ENCODE results near the gene IL17RC. TPM values are rescaled to one million over a fixed set of nuclear protein-coding genes. Genes with fewer than 3 reads are reported as not detected.

IL17RC gene
- total RNA-seq, 1 experiment from 2014 or later, result 17.6 TPM

- intact Hi-C loops (cut with micrococcal nuclease), result loop anchor here (5.0 to 10.0 kb wide), 3 partner anchors 232 to 447 kb away; no protein-coding TSS in a partner anchor
- CTCF ChIA-PET, result no interaction called here
Measured at GRCh38 chr3:9949626-9950025, 32.7 kb downstream of the IL17RC start.

GRCh38 chr3:9951126-9951525, 34.2 kb downstream of the IL17RC start:
- ATAC-seq (no peak), DNase-seq (ENCODE audit: low read depth, low spot score) (no peak)
- Histone ChIP-seq H2AFZ (ENCODE audit: low read depth, low read length, poor library complexity, severe bottlenecking) (no peak overlapping the region), H4K20me1 (ENCODE audit: insufficient read depth) (no peaks in the 10 kb centered on the region), H3K9me2 (ENCODE audit: insufficient read depth) (no peaks in the 10 kb centered on the region), H3K27ac (ENCODE audit: low read depth, low read length) (no peak overlapping the region), H3K4me2 (ENCODE audit: low read length) (no peak overlapping the region), H3K27me3 (ENCODE audit: insufficient read depth, low read length) (no peaks in the 10 kb centered on the region), H3K79me2 (ENCODE audit: insufficient read depth, low read length) (peaks cover 6% of the 10 kb centered on the region; the same call in 1 of the 2 replicates), H3K9me3 (ENCODE audit: control insufficient read depth in 1 of 2, insufficient read depth in 1 of 2, low read depth in 1 of 2, low read length in 2 of 2) (no peaks in the 10 kb centered on the region), H3K36me3 (ENCODE audit: control insufficient read depth in 1 of 2, insufficient read depth in 2 of 2, low read length in 2 of 2) (peaks cover 0 to 6% of the 10 kb centered on the region in 2 experiments; a peak in 1 of 4 replicates), H3K4me1 (ENCODE audit: control insufficient read depth in 1 of 2, insufficient read depth in 2 of 2, low read length in 2 of 2) (peaks cover 17 to 33% of the 10 kb centered on the region in 2 experiments), H3K4me3 (replicated peaks in 1 of 2; ENCODE audit: low read depth in 1 of 2, low read length in 2 of 2) (no peak overlapping the region), H3K9ac (ENCODE audit: low read length) (no peak overlapping the region)
- BruUV-seq (replicated peaks), result no TSS peak
- RAD21 ChIA-PET (ENCODE audit: low non-redundant PET in 1 of 2, low total read pairs in 2 of 2, uncharacterized antibody in 2 of 2, unreplicated experiment in 2 of 2), result no interaction called here
- CTCF ChIA-PET, result no interaction called here
- POLR2A ChIA-PET, result no interaction called here
- intact Hi-C loops (cut with micrococcal nuclease), result no loop called here
- TF ChIP-seq FOSL1 (IDR thresholded peaks at IDR 0.05; ENCODE audit: low read depth), result no peak
- TF ChIP-seq ATF3 (IDR thresholded peaks at IDR 0.05), result no peak
- no peak for TF ChIP-seq ELF1 (IDR thresholded peaks at IDR 0.05; ENCODE audit: borderline replicate concordance, low read depth)
- TF ChIP-seq YY1 (IDR thresholded peaks at IDR 0.05; ENCODE audit: extremely low read depth, insufficient replicate concordance, low read depth, low read length), result no peak
- TF ChIP-seq CTCF (IDR thresholded peaks at IDR 0.05 in 2 of 3, conservative IDR thresholded peaks at IDR 0.05 in 1 of 3; ENCODE audit: borderline replicate concordance in 1 of 3, insufficient read depth in 1 of 3, low read depth in 2 of 3, low read length in 2 of 3), result no peak
- no peak for TF ChIP-seq SRF (IDR thresholded peaks at IDR 0.05; ENCODE audit: low read depth)
- TF ChIP-seq TCF7L2 (IDR thresholded peaks at IDR 0.05; ENCODE audit: borderline replicate concordance, extremely low read depth, insufficient read depth, insufficient read length), result no peak
- no peak for TF ChIP-seq POLR2A (IDR thresholded peaks at IDR 0.05; ENCODE audit: borderline replicate concordance, extremely low read depth, insufficient read depth, insufficient read length)
- no peak for TF ChIP-seq SIN3A (IDR thresholded peaks at IDR 0.05; ENCODE audit: low read depth)
- TF ChIP-seq ZFX (IDR thresholded peaks at IDR 0.05), result no peak
- TF ChIP-seq JUND (IDR thresholded peaks at IDR 0.05), result no peak
- no peak for TF ChIP-seq EZH2phosphoT487 (IDR thresholded peaks at IDR 0.05; ENCODE audit: borderline replicate concordance)
- TF ChIP-seq RAD21 (IDR thresholded peaks at IDR 0.05; ENCODE audit: low read depth), result no peak
- no peak for TF ChIP-seq REST (IDR thresholded peaks at IDR 0.05; ENCODE audit: low read depth)
- no peak for TF ChIP-seq CEBPB (IDR thresholded peaks at IDR 0.05; ENCODE audit: low read depth)
- no peak for TF ChIP-seq CBX3 (IDR thresholded peaks at IDR 0.05; ENCODE audit: low read depth)

More at GRCh38 chr3:9949626-9950025, 32.7 kb downstream of the IL17RC start:
- Histone ChIP-seq H3K36me3 (ENCODE audit: control insufficient read depth in 1 of 2, insufficient read depth in 2 of 2, low read length in 2 of 2) (peaks cover 0 to 6% of the 10 kb centered on the region in 2 experiments; a peak in 1 of 4 replicates), H3K9ac (ENCODE audit: low read length) (no peak overlapping the region), H3K4me3 (replicated peaks in 1 of 2; ENCODE audit: low read depth in 1 of 2, low read length in 2 of 2) (no peak overlapping the region), H3K27me3 (ENCODE audit: insufficient read depth, low read length) (no peaks in the 10 kb centered on the region), H2AFZ (ENCODE audit: low read depth, low read length, poor library complexity, severe bottlenecking) (no peak overlapping the region), H4K20me1 (ENCODE audit: insufficient read depth) (no peaks in the 10 kb centered on the region), H3K27ac (ENCODE audit: low read depth, low read length) (no peak overlapping the region), H3K79me2 (ENCODE audit: insufficient read depth, low read length) (peaks cover 6% of the 10 kb centered on the region; the same call in 1 of the 2 replicates), H3K9me3 (ENCODE audit: control insufficient read depth in 1 of 2, insufficient read depth in 1 of 2, low read depth in 1 of 2, low read length in 2 of 2) (no peaks in the 10 kb centered on the region), H3K9me2 (ENCODE audit: insufficient read depth) (no peaks in the 10 kb centered on the region), H3K4me1 (ENCODE audit: control insufficient read depth in 1 of 2, insufficient read depth in 2 of 2, low read length in 2 of 2) (peaks cover 7 to 32% of the 10 kb centered on the region in 2 experiments; a peak in 3 of 4 replicates), H3K4me2 (ENCODE audit: low read length) (no peak overlapping the region)
- no TSS peak for BruUV-seq (replicated peaks)
- no peak for DNase-seq (ENCODE audit: low read depth, low spot score)
- RAD21 ChIA-PET (ENCODE audit: low non-redundant PET in 1 of 2, low total read pairs in 2 of 2, uncharacterized antibody in 2 of 2, unreplicated experiment in 2 of 2), result no interaction called here
- no peak for ATAC-seq
- POLR2A ChIA-PET, result no interaction called here
- TF ChIP-seq POLR2A (IDR thresholded peaks at IDR 0.05; ENCODE audit: borderline replicate concordance, extremely low read depth, insufficient read depth, insufficient read length) (no peak), TCF7L2 (IDR thresholded peaks at IDR 0.05; ENCODE audit: borderline replicate concordance, extremely low read depth, insufficient read depth, insufficient read length) (no peak), CBX3 (IDR thresholded peaks at IDR 0.05; ENCODE audit: low read depth) (no peak)
